ENCODE results near the gene CAV3.

Gene CAV3

DNA sequence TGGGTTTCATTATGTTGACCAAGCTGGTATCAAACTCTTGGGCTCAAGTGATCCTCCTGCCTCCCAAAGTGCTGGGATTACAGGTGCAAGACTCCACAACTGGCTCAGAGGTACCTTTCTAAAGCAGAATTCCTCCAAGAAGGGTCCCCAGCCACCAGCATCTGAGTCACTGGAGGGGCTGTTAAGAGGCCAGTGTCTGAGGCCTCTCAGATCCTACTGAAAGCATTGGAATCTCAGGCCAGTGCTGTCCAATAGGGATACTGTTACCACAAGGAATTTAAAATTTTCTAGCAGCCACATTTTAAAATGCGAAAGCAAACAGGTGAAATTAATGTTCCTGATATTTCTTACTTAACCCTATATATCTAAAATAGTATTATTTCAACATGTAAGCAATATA, 1.3 kb downstream of the CAV3 start:
- no peak overlapping the region for H3K4me3 ChIP-seq (ENCODE audit: low read depth, low read length)

DNA sequence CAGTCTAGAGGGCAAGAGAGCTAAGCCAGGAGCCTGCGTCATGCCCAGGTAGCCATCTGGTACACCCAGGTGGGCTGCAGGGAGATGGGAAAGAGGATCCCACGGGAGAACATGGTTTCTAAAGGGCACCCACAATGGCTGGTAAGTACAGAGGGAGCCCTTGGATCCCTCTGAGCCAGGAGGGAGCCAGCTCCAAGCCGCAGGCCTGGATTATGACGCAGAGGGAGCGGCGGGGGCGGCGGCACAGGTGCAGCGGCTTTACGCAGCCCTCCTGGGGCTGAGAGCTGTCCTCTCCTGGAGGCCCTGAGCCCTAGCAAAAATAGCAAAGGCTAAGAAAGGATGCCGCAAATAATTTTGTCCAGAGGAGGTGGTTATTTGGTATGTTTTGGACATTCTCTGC, 2.8 kb downstream of the CAV3 start:
- H3K4me3 ChIP-seq (ENCODE audit: low read depth, low read length), result no peak overlapping the region

DNA sequence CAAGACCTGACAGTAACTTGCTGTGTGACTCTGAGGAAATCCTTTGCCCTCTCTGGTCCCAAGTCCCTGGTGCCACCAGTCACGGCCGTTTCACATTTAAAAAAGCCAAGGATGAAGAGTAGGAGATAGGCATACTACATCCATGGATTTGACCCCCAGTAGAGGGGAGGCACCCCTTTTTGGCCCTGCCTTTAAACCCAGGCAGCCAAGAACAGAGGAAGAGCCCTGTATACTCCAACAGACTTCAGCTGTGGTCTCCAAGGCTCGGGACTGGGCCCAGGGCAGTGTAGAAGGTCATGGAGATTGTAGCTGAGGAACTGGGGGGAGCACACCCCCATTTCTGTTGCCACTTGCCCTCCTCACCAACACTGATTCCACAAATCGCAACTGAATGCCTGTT, 3.7 kb downstream of the CAV3 start:
- no peak overlapping the region for H3K4me3 ChIP-seq (ENCODE audit: low read depth, low read length)

DNA sequence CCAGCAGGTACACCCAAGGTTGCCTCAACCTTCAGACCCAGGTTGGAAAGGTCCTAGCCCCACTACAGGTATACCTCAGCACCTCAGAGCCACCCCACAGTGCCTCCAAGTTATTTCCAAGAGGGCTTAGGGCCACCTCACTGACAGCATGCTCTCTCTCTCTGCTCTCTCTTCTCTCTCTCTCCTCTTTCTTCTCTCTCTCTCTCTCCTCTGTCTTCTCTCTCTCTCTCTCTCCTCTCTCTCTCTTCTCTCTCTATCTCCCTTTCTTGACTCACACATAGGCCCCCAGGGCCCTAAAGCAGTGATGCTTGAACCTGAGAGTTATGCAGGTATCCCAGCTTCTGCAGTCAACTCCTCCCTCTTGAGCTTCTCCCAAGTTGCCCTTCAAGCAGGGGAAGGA, 4.2 kb downstream of the CAV3 start:
- H3K4me3 ChIP-seq (ENCODE audit: low read depth, low read length), result no peak overlapping the region

DNA sequence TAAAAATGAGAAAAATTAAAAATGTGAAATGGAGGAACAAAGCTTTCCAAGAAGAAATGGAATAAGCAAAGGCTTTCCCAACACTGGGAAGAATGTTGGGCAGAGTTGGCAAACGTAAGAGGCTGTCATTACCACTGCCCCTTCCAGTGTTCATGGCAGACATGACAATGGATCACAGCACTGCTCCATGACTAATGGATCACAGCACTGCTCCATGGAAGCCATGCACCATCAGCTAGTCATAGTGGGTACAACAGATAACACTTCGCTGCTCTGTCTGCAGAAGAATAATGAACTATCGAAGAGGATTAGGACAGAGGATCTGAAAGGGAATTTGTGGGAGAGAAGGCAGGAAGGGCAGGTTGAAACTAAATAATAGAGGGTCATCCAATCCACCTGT, 5.0 kb downstream of the CAV3 start:
- no peak overlapping the region for H3K4me3 ChIP-seq (ENCODE audit: low read depth, low read length)

DNA sequence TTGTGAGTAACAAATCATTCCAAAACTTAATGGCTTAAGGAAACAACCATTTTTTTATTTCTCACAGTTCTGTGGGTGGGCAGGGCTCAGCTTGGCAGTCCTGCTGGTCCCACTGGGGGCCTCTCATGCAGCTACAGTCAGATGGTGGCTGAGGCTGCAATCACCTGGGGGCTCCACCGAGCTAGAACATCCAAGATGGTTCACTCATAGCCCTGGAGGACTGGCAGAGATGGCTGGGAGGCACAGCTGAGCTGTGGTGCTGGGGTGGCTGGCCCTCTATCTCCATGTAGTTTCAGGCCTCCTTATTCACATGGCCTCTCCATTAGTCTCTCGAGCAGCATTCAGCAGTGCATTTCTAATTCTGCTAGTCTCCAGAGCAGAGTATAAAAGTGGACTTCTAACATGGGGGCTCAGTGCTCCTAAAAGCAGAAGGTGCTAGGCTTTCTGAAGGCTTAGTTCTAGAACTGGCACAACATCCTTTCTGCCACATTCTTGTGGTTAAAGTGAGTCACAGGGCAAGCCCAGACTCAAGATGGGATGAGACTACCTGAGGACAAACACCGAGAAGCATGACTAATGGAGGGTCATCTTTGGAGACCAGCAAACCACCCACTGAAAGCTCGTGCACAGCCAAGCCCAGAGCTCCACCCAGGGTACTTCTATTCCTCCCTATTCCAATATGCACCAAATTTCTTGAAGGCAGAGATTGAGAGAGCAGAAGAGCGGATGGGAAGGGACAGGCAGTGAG, 6.3 kb downstream of the CAV3 start:
- H3K4me3 ChIP-seq (ENCODE audit: low read depth, low read length), result no peak overlapping the region

DNA sequence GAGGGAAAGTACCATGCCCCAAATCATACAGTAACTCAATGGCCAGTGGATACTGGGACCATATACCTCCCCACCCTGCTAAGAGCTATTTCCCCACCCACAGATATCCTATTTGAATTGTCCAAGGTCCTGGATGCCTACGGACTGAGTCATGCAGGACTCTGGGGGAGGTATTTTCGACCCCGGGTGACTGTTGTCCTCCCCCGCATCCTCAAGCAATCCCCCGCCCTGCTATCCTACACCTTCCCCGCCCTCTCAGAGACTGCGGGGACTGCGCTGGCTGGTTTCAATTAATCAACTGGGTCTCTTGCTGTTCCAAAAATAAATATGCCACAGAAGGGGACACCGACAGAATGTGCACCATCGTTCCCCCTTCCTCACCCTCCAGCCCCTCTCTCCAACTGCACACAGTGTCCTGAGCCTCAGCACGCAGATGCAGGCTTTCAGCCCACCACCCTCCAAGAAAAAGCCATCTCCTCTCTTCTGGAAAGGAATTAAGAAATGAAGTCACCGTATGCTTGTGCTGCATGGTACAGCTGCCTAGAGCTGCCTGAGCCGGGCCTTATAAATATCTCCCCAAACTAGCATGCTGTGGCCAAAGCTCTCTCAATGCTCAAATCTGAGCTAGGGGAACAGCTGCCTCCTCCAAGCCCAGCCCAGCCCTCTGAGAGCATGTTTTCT, 8.1 kb downstream of the CAV3 start:
- H3K4me3 ChIP-seq (ENCODE audit: low read depth, low read length), result no peak overlapping the region

DNA sequence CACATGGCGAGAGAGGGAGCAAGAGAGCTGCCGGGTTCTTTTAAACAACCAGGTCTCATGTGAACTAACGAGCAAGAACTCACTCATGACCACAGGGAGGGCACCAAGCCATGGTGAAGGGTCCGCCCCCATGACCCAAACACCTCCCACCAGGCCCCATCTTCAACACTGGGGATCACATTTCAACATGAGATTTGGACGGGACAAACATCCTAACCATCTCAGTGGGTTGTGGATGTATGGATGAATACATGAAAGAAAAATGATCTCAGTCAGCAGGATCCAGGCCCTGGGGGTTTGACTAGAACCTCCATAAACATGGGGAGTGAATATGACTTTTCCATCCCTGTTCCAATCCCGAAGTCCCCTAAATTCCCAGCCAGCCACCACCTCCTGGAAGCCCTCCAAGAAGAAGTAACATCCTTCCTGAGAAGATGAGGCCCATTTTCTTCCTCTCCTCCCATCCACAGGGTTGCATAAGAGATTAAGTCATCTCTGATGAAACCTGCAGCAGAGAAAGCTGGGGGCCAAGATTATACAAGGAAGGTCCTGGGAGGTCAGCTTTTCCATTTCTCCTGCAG, 9.5 kb downstream of the CAV3 start:
- H3K4me3 ChIP-seq (ENCODE audit: low read depth, low read length), result no peak overlapping the region

DNA sequence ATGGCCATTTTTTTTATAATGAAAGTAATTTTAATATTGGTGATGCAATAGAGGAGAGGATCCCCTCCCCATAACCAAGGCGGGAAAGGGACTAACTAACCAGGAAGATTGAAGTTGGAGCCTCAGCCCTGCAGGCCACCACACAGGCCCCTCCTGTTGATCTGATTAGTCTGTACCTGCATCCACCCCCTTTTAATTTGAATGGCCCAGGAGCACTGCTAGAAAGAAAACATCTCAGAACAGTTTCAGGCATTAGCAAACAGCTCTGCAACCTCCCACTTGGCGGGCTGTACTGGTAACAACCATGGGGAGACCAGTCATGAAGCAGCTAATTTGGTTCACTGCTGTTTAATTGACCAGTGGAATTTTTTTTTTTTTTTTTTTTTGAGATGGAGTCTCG, 10.3 kb downstream of the CAV3 start:
- no peak overlapping the region for H3K4me3 ChIP-seq (ENCODE audit: low read depth, low read length)

DNA sequence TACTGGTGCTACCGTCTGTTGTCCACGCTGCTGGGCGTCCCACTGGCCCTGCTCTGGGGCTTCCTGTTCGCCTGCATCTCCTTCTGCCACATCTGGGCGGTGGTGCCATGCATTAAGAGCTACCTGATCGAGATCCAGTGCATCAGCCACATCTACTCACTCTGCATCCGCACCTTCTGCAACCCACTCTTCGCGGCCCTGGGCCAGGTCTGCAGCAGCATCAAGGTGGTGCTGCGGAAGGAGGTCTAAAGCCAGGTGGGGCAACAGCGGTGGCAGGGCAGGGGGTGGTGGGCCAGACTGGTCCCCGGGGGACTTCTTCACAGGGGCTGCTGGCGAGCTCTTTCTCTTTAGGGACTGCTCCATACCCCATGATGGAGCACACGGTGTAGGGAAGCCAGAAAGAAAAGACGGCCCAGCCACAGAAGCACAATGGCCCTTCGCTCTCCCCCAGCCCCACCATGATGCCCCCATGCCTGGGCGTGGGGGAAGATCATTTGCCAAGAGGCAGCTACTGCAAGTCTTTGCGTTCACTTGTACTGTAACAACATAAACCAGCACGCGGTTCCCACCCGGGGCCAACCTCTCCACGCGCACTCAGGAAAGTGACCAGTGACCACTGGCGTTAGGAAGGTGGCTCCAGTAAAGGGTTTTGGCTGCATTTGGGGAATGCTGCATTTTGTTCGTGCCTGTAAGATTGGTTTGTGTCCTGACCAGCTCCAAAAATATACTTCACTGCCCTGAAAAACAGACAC, 12.2 kb downstream of the CAV3 start:
- H3K4me3 ChIP-seq (ENCODE audit: low read depth, low read length), result no peak overlapping the region

DNA sequence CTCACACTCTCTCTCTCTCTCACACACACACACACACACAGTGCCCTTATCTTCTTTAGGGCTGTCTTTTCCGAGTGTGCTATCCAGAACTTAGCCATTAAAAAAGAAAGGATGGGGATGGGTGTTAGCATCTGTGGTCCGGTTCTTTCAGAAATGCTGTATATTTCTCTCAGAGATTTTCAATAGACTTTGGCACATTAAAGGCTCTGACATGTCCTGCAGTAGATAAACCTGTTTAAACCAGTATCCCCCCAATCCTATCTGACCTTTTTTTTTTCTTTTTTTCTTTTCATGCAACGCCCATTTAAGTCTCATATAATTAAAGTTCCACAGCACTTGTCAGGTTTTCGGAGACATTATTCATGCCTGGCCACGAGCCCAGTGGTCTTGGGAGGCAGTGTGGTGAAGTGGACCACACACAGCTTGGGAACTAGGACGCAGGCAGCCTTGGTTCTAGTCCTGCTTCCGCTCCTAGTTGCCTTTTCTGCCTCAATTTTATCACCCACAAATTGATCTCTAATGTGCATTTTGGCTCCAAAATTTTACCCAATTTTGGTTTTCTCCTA, 13.3 kb downstream of the CAV3 start:
- H3K4me3 ChIP-seq (ENCODE audit: low read depth, low read length), result no peak overlapping the region

DNA sequence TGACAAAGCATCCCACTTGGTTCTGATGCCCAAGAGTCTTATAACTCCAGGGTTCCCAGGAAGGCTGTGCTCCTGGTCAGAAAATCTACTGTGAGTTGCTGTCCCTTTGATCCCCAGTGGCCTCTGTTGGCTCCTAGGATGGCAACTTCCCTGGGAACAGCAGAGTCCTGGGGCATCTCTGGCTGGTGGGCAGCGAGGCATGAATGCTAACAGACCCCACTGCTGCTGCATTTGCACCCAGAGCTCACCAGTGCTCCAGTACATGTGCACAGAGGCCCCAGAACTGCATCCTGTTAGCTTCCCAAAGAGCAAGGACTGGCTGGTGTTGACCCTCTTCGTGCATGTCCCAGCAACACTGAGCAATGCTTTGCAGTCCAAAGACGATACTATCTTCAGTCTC, 15.7 kb downstream of the CAV3 start:
- no peak overlapping the region for H3K4me3 ChIP-seq (ENCODE audit: low read depth, low read length)

DNA sequence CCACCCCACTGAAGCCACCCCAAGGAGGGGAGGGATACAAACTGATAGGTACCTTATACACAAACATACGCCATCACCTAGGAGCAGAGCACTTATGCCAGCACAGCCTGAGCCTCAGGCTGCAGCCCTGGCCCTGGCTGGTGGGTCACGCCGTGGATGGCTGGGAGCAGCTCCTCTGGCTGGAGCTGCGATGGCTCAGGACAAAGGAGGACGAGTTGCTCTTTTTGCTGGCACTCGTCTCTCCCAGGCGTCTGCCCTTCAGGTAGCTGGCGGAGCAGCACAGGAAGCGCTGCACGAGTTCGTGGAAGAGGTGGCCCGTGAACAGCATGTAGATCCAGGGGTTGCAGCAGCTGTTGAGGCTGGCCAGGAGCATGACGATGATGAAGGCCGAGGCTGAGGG, 19.2 kb downstream of the CAV3 start:
- H3K4me3 ChIP-seq (ENCODE audit: low read depth, low read length), result no peak overlapping the region

DNA sequence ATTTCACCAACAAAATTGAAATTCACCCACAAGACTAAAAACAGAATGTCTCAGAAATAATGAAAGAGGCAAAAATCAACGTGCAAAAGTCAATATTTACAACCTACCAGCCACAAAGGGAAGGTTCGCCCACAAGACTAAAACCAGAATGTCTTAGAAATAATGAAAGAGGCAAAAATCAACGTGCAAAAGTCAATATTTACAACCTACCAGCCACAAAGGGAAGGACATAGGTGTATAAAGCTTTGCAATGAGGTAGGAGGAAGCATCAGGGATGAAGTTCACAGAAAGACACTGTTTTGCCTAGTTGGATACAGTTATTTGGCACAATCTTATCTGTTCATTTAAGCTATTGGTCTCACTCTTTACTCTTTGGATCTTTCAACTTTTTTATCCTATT, 21.5 kb downstream of the CAV3 start:
- no peak overlapping the region for H3K4me3 ChIP-seq (ENCODE audit: low read depth, low read length)

DNA sequence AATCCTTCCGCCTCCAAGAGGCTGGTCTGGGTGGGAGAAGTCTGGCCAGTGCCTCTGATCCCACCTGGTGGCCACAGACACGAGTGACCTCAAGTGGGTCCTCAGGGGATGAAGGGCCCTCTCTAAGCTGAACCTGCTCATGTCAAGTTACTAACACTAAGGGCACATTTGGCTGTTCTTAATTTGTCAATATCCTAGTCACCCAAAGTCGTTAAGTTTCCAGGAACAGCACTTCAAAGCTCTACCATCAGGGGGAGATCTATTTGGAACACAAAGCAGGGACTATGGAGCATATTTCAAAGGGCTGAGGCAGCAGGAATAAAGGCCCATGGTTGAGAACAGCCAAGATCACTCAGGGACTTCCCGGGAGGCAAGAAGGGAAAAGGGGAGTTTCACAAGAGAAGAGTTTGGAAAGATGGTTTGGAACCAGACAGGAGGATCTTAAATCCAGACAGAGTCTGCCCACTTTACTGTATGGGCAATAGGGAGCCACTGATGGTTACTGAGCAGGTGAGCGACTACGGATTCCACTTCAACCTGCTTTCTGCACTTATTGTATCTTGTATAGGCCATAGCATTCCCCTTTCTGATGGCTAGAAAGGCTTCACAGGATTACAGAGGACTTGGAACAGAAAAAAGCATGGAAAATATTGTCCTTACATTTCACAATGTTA, 22.1 kb downstream of the CAV3 start:
- no peak overlapping the region for H3K4me3 ChIP-seq (ENCODE audit: low read depth, low read length)

DNA sequence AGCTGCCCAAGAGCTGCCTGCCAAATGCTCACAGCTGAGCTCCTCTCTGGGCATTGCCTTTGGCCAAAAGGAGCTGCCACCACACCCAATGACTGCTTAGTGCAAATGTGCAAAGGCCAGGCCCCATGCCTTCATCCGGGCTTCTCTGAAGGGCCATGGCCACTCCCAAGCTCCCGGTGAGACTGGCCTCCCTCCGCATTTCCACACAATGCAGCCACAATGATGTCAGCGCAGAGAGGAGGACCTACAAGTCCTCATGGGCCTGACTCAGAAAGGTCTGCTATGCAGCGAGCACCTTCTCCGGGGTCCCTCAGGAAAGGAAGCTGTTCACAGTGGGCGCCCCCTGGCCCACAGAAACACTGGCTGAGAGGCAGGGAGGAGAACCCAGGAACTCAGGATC, 23.1 kb downstream of the CAV3 start:
- H3K4me3 ChIP-seq (ENCODE audit: low read depth, low read length), result no peak overlapping the region

DNA sequence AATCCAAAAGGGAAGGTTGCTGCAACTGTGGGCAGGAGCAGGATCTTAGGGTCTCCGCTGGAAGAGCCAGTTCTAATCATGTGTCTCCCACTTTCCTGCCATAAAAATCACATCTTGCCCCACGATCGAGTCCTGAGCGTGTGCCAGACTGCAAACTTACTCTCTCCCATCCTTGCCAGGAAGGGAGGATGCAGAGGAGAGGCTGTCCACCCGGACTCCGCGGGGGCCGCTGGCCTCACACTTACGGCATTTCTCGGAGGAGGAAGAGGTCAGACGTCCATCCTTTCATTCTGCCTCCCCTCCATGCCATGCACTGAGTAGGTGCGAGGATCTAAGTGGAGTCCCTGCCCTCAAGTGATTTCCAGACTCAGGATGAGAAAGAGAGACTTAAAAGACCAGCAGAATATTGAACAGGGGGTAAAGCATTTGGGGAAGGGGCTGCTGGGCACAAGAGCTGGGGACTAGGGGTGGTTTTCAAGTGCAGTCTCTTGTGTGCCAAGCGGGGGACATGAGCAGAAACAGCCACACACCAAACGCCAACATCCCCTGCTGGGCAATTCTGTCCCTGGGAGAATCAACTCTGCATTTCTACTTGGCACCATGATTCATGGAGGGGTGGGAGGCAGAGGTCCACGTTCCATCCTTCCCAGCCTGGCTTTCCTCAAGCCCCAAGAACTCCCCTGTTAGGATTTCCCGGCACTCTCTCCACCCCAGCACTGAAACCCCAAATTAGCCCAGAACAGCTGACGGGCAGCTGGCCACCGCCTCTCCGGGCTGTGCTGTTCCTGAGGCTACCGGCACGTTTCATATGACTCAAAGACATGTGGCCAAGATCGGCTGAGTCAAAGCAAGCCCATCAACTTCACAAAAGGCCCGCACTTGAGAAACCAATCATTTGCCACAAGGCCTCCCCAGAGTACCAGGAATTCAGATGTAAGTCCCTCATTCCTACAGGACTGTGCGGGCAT, 24.2 kb downstream of the CAV3 start:
- no peak overlapping the region for H3K4me3 ChIP-seq (ENCODE audit: low read depth, low read length)

DNA sequence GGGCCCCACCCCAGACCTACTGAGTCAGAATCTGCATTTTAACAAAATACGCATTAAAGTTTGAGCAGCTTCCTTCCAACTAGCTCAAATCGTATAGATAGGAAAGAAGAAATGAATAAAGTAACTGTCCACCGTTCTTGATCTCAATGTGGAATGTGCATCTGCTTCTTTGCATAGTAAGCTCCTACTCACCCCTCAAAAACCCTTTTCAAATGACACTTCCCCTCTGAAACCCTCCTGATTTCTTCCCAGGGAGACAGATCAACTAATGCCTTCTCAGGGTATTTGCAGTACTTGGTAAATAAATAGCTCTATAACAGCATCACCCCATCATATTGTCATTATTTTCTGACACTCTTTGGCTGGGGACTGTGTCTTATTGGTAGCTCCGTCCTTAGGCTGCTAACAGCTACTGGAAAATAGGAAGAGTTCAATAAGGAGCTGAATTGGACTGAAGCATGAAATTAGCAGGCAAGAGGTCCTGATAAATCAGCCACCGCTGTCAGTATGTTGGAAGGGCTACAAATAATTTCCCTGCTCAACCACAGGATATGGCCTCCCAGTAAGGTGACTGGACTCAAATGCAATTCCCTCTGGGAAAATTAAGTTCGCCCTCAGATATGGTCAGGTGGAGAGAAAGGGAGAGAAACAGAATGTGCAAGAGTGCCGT, 25.6 kb downstream of the CAV3 start:
- H3K4me3 ChIP-seq (ENCODE audit: low read depth, low read length), result no peak overlapping the region

DNA sequence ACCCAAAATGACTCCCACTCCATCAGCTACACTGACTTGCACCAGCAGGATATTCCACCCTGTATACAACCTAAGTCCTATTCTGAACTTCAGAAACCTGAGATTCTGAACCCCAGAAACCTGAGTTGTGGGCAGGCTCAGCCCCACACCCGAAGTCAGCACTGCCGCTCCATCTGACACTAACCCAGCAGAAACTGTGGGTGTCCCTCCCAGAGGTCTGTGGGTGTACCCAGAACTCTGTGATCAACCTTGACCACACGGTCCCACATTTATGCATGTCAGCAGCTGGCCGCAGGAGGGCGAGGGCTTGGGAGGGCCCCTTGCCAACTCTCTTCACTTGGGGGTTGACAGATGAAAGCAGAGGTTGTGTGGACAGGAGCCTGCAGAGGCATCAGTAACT, 26.5 kb downstream of the CAV3 start:
- no peak overlapping the region for H3K4me3 ChIP-seq (ENCODE audit: low read depth, low read length)

Measured in iPS-11a (cell line).